Islet of Langerhans (tissue), 1 donor: ENCODE measurements around the gene C20orf202.
"Not testable (repeated sequence)": the region's sequence is repeated elsewhere in the genome, so short reads cannot be mapped to it uniquely, and the experiment has no call there.

Source experiments
- FAIRE-seq: peaks from one replicate; lab custom pipeline; 2011; peaks lifted over from hg19 to GRCh38; lab: Jason Lieb, UNC

The C20orf202 gene

GRCh38 chr20:1247689-1248088 is 44.4 kb downstream of the C20orf202 start:
- FAIRE-seq = no peak

DNA sequence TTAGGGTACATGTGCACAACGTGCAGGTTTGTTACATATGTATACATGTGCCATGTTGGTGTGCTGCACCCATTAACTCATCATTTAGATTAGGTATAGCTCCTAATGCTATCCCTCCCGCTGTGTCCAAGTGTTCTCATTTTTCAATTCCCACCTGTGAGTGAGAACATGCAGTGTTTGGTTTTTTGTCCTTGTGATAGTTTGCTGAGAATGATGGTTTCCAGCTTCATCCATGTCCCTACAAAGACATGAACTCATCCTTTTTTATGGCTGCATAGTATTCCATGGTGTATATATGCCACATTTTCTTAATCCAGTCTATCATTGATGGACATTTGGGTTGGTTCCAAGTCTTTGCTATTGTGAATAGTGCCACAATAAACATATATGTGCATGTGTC is 47.0 kb downstream of the C20orf202 start:
- not testable (repeated sequence) for FAIRE-seq

- FAIRE-seq = no peak
Observed at GRCh38 chr20:1252416-1252815, 49.2 kb downstream of the C20orf202 start.

DNA sequence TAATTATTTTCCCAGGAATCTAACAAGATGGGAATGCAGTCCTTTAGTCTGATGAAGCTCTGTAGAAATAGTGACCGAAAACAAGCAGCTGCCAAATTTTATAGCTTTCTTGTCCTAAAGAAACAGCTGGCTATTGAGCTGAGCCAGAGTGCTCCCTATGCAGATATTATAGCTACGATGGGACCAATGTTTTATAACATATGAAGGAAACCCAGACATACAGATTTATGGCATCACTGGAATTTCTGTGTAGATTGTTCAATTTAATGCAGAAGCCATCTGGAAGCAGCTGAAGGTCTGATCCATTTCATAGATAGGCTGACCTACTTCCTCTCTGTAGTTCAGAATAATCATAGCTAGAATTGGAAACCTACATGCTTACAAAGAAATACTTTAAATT is 51.0 kb downstream of the C20orf202 start:
- no peak for FAIRE-seq

DNA sequence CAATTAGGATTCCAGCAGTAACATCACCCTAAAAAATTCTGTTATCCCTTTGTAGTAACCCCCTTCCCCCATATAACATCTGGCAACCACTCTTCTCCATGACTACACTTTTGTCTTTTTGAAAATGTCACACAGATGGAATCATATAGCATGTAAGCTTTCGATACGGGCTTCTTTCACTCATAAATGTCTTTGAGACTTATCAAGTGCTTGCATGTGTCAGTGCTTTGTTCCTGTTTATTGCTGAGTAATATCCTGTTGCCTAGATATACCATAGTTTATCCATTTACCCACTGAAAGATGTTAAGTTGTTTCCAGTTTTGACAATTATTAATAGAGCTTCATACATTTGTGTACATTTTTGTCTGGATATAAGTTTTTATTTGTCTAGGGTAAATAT is 52.4 kb downstream of the C20orf202 start:
- no peak for FAIRE-seq
